HEK293 (cell line): ENCODE data around the gene NXPH4.

Source experiments
- CTCF ChIA-PET: fragments of 350-600 bp; formaldehyde crosslinking; extraction: SDS; loops from one replicate; lab custom pipeline; 2021; ENCODE audit warnings: antibody characterized with exemption; lab: Yijun Ruan, JAX
- POLR2A ChIA-PET: fragments of 300-600 bp; formaldehyde crosslinking; extraction: SDS; loops from one replicate; lab custom pipeline; 2020; ENCODE audit warnings: antibody characterized with exemption, inconsistent platforms; lab: Yijun Ruan, JAX
- H3K27ac ChIP-seq: fragments of 200-500 bp; sonication (Bioruptor generic); 2 replicates; pipeline ENCODE4 v1.5.1; 2014; ENCODE audit warnings: low read depth, low read length, control low read depth, inconsistent platforms; ENCODE audit errors: extremely low read depth
- H3K36me3 ChIP-seq, 2 experiments: fragments of 200-500 bp in 1 of 2; sonication (Bioruptor generic) in 1 of 2; 1 replicate in 1 of 2; 2 replicates in 1 of 2; pipeline ENCODE4 v1.5.1; 2014 to 2017; ENCODE audit warnings: inconsistent platforms in 2 of 2, low read length in 2 of 2; ENCODE audit not compliant: control insufficient read depth in 2 of 2, insufficient read depth in 1 of 2
- H3K4me1 ChIP-seq: fragments of 200-500 bp; sonication (Bioruptor generic); 2 replicates; pipeline ENCODE4 v1.5.1; 2014; ENCODE audit warnings: mild to moderate bottlenecking, low read length, inconsistent platforms; ENCODE audit not compliant: control insufficient read depth, insufficient read depth
- H3K4me3 ChIP-seq: 2 replicates; pipeline ENCODE4 v1.5.1; 2011; ENCODE audit warnings: low read depth, mild to moderate bottlenecking, control low read depth, low read length, moderate library complexity
- H3K9me3 ChIP-seq: fragments of 200-500 bp; sonication (Bioruptor generic); 2 replicates; pipeline ENCODE4 v1.5.1; 2014; ENCODE audit warnings: low read depth, low read length, inconsistent platforms; ENCODE audit not compliant: control insufficient read depth, insufficient read depth
- EGR2 ChIP-seq: fragments of 450-650 bp; formaldehyde crosslinking; IDR thresholded peaks from 2 replicates; pipeline ENCODE4 v1.5.1; 2016; ENCODE audit warnings: low read depth, missing biosample characterization, missing genetic modification characterization
- IKZF3 ChIP-seq: fragments of 450-650 bp; IDR thresholded peaks from 2 replicates; pipeline ENCODE4 v1.5.0; 2018; ENCODE audit warnings: missing biosample characterization, mild to moderate bottlenecking, missing genetic modification characterization, moderate library complexity
- SP7 ChIP-seq: fragments of 450-650 bp; formaldehyde crosslinking; IDR thresholded peaks from 2 replicates; pipeline ENCODE4 v1.5.1; 2016; ENCODE audit warnings: missing biosample characterization, missing genetic modification characterization
- ZFHX2 ChIP-seq: fragments of 450-650 bp; formaldehyde crosslinking; conservative IDR thresholded peaks from 2 replicates; pipeline ENCODE4 v1.5.1; 2016; ENCODE audit warnings: missing biosample characterization, missing genetic modification characterization
- ZNF175 ChIP-seq: fragments of 450-650 bp; formaldehyde crosslinking; IDR thresholded peaks from 2 replicates; pipeline ENCODE4 v1.5.1; 2016; ENCODE audit warnings: missing biosample characterization, missing genetic modification characterization
- ZNF596 ChIP-seq: fragments of 450-650 bp; IDR thresholded peaks from 2 replicates; pipeline ENCODE4 v1.5.0; 2018; ENCODE audit warnings: missing biosample characterization, mild to moderate bottlenecking, missing genetic modification characterization, moderate library complexity
- ZNF600 ChIP-seq: fragments of 450-650 bp; formaldehyde crosslinking; IDR thresholded peaks from 2 replicates; pipeline ENCODE4 v1.5.1; 2016; ENCODE audit warnings: missing biosample characterization, missing genetic modification characterization
- ZNF621 ChIP-seq: fragments of 450-650 bp; formaldehyde crosslinking; IDR thresholded peaks from 2 replicates; pipeline ENCODE4 v1.5.1; 2017; ENCODE audit warnings: missing biosample characterization, missing genetic modification characterization
- ZNF660 ChIP-seq: fragments of 450-650 bp; IDR thresholded peaks from 2 replicates; pipeline ENCODE4 v1.5.1; 2018; ENCODE audit warnings: missing biosample characterization, mild to moderate bottlenecking, missing genetic modification characterization
- ZNF776 ChIP-seq: fragments of 450-650 bp; formaldehyde crosslinking; IDR thresholded peaks from 2 replicates; pipeline ENCODE4 v1.5.0; 2017; ENCODE audit warnings: missing biosample characterization, missing genetic modification characterization, borderline replicate concordance
- ZSCAN23 ChIP-seq: fragments of 450-650 bp; formaldehyde crosslinking; IDR thresholded peaks from 2 replicates; pipeline ENCODE4 v1.5.1; 2016; ENCODE audit warnings: missing biosample characterization, missing genetic modification characterization
- TF ChIP-seq, protein P1 (sequence below): fragments of 450-650 bp; IDR thresholded peaks from 2 replicates; pipeline ENCODE4 v1.5.1; 2018; ENCODE audit warnings: missing biosample characterization, mild to moderate bottlenecking, missing genetic modification characterization
- TF ChIP-seq, protein P2 (sequence below): fragments of 450-650 bp; formaldehyde crosslinking; IDR thresholded peaks from 2 replicates; pipeline ENCODE4 v1.5.1; 2016; ENCODE audit warnings: missing biosample characterization, missing genetic modification characterization
- TF ChIP-seq, protein P3 (sequence below): fragments of 450-650 bp; formaldehyde crosslinking; IDR thresholded peaks from 2 replicates; pipeline ENCODE4 v1.5.1; 2017; ENCODE audit warnings: missing biosample characterization, missing genetic modification characterization
- TF ChIP-seq, protein P4 (sequence below): fragments of 450-650 bp; formaldehyde crosslinking; IDR thresholded peaks from 2 replicates; pipeline ENCODE4; 2016; ENCODE audit warnings: missing biosample characterization, missing genetic modification characterization
- TF ChIP-seq, protein P5 (sequence below): fragments of 450-650 bp; formaldehyde crosslinking; IDR thresholded peaks from 2 replicates; pipeline ENCODE4 v1.5.1; 2016; ENCODE audit warnings: missing biosample characterization, missing genetic modification characterization
- TF ChIP-seq, protein P6 (sequence below): fragments of 450-650 bp; formaldehyde crosslinking; IDR thresholded peaks from 2 replicates; pipeline ENCODE4 v1.5.1; 2016; ENCODE audit warnings: missing biosample characterization, missing genetic modification characterization

The NXPH4 gene

DNA sequence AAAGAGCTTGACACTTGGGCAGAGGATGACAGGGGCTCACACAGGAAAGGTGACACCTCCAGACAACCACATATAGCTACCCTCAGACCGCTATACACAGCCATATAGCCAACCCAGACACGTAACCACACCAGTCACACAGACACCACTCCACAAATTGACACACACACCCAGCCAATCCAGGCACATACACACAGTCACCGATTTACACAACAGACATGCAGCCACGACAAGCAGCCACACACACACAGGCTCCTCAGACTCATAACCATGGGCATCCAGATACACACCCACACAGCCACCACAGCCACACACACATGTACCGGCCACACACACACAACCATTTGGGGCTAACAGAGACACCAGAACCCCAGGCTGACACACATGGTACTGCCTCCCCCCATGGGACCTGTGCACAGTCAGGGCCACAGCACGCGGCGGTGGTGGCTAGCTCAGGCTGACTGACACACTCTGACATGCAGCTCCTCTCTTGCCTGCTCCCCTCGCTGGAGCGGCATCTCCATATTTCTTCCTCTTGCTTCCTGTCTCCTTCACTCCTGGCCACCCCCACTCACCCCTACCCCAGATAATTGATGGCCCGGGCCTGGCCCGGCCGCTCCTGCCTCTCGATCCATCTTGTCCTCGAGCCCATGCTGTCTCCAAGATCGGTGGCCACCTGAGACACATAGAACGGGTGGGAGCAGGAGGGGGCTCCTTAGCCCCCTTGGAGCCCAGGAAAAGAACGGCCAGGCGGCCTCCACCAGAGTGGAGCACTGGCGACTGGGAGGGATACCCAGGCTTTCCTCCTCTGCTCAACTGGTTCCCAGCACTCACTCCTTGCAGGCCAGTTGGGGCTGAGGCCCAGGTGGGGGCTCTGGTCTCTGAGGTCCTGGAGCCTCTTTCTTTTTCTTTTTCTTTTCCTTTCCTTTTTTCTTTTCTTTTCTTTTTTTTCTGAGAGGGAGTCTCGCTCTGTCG is 6.9 kb downstream of the NXPH4 start:
- no peak overlapping the region for H3K27ac ChIP-seq
- H3K4me1 ChIP-seq, result peaks cover 2% of the 10 kb centered on the region; the same call in 1 of the 2 replicates
- H3K9me3 ChIP-seq, result no peaks in the 10 kb centered on the region
- TF ChIP-seq ZNF600 (tag by site-specific recombination), result peak; percentile 43
- TF ChIP-seq ZNF660 (tag by site-specific recombination), result no peak
- peak; percentile 55 for TF ChIP-seq EGR2
- TF ChIP-seq, protein P1, sequence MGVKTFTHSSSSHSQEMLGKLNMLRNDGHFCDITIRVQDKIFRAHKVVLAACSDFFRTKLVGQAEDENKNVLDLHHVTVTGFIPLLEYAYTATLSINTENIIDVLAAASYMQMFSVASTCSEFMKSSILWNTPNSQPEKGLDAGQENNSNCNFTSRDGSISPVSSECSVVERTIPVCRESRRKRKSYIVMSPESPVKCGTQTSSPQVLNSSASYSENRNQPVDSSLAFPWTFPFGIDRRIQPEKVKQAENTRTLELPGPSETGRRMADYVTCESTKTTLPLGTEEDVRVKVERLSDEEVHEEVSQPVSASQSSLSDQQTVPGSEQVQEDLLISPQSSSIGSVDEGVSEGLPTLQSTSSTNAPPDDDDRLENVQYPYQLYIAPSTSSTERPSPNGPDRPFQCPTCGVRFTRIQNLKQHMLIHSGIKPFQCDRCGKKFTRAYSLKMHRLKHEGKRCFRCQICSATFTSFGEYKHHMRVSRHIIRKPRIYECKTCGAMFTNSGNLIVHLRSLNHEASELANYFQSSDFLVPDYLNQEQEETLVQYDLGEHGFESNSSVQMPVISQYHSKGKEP (tag by site-specific recombination), result no peak
- no peak for TF ChIP-seq ZNF175
- no peak for TF ChIP-seq SP7
- TF ChIP-seq, protein P2, sequence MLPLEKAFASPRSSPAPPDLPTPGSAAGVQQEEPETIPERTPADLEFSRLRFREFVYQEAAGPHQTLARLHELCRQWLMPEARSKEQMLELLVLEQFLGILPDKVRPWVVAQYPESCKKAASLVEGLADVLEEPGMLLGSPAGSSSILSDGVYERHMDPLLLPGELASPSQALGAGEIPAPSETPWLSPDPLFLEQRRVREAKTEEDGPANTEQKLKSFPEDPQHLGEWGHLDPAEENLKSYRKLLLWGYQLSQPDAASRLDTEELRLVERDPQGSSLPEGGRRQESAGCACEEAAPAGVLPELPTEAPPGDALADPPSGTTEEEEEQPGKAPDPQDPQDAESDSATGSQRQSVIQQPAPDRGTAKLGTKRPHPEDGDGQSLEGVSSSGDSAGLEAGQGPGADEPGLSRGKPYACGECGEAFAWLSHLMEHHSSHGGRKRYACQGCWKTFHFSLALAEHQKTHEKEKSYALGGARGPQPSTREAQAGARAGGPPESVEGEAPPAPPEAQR (tag by site-specific recombination), result no peak
- TF ChIP-seq, protein P3, sequence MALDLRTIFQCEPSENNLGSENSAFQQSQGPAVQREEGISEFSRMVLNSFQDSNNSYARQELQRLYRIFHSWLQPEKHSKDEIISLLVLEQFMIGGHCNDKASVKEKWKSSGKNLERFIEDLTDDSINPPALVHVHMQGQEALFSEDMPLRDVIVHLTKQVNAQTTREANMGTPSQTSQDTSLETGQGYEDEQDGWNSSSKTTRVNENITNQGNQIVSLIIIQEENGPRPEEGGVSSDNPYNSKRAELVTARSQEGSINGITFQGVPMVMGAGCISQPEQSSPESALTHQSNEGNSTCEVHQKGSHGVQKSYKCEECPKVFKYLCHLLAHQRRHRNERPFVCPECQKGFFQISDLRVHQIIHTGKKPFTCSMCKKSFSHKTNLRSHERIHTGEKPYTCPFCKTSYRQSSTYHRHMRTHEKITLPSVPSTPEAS (tag by site-specific recombination), result peak; percentile 37; the same call in 1 of the 2 replicates
- peak; percentile 86; the same call in 1 of the 2 replicates for TF ChIP-seq ZNF621 (tag by site-specific recombination)
- TF ChIP-seq ZSCAN23 (tag by site-specific recombination), result no peak
- TF ChIP-seq, protein P4, sequence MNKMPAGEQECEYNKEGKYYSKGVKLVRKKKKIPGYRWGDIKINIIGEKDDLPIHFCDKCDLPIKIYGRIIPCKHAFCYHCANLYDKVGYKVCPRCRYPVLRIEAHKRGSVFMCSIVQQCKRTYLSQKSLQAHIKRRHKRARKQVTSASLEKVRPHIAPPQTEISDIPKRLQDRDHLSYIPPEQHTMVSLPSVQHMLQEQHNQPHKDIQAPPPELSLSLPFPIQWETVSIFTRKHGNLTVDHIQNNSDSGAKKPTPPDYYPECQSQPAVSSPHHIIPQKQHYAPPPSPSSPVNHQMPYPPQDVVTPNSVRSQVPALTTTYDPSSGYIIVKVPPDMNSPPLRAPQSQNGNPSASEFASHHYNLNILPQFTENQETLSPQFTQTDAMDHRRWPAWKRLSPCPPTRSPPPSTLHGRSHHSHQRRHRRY (tag by site-specific recombination), result peak; percentile 51; the same call in 1 of the 2 replicates
- peak; percentile 29; the same call in 1 of the 2 replicates for TF ChIP-seq ZNF596
- peak; percentile 79 for TF ChIP-seq ZFHX2 (tag by site-specific recombination)
- TF ChIP-seq, protein P5, sequence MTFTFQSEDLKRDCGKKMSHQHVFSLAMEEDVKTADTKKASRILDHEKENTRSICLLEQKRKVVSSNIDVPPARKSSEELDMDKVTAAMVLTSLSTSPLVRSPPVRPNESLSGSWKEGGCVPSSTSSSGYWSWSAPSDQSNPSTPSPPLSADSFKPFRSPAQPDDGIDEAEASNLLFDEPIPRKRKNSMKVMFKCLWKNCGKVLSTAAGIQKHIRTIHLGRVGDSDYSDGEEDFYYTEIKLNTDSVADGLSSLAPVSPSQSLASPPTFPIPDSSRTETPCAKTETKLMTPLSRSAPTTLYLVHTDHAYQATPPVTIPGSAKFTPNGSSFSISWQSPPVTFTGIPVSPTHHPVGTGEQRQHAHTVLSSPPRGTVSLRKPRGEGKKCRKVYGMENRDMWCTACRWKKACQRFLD (tag by site-specific recombination), result no peak
- TF ChIP-seq, protein P6, sequence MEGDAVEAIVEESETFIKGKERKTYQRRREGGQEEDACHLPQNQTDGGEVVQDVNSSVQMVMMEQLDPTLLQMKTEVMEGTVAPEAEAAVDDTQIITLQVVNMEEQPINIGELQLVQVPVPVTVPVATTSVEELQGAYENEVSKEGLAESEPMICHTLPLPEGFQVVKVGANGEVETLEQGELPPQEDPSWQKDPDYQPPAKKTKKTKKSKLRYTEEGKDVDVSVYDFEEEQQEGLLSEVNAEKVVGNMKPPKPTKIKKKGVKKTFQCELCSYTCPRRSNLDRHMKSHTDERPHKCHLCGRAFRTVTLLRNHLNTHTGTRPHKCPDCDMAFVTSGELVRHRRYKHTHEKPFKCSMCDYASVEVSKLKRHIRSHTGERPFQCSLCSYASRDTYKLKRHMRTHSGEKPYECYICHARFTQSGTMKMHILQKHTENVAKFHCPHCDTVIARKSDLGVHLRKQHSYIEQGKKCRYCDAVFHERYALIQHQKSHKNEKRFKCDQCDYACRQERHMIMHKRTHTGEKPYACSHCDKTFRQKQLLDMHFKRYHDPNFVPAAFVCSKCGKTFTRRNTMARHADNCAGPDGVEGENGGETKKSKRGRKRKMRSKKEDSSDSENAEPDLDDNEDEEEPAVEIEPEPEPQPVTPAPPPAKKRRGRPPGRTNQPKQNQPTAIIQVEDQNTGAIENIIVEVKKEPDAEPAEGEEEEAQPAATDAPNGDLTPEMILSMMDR (tag by site-specific recombination), result no peak
- peak; percentile 59; the same call in 1 of the 2 replicates for TF ChIP-seq ZNF776 (tag by site-specific recombination)
- 0 out of 2 replicates have a peak, but pooled peaks have one; percentile 23 for TF ChIP-seq IKZF3 (tag by site-specific recombination)
- no peak overlapping the region for H3K4me3 ChIP-seq
- CTCF ChIA-PET, result interaction anchor here (2.0 to 13.7 kb wide), 2 partner anchors 10 to 16 kb away, joined by 7 to 192 read pairs; a partner anchor contains a TSS
- H3K36me3 ChIP-seq, result no peaks in the 10 kb centered on the region
- POLR2A ChIA-PET, result no interaction called here
